Measurements from ENCODE around the gene UGT2B11.
"Not testable (repeated sequence)": the region's sequence is repeated elsewhere in the genome, so short reads cannot be mapped to it uniquely, and the experiment has no call there.

UGT2B11 gene

DNA sequence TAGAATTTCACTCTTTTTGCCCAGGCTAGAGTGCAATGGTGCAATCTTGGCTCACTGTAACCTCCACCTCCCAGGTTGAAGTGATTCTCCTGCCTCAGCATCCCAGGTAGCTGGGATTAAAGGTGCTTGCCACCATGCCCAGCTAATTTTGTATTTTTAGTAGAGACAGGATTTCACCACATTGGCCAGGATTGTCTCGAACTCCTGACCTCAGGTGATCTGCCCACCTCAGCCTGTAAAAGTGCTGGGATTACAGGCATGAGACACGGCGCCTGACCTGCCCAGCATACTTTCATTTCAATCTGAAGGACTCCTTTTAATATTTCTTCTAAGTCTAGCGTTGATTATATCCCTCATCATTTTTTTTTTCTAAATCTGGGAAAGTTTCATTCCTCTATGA, 45.4 kb downstream of the UGT2B11 start:
- DNase-seq: not testable (repeated sequence)

GRCh38 chr4:69167300-69167699, 47.2 kb downstream of the UGT2B11 start:
- DNase-seq: no peak

- not testable (repeated sequence) for DNase-seq
These were observed 48.2 kb downstream of the UGT2B11 start for GRCh38 chr4:69166376-69166775.

- DNase-seq: not testable (repeated sequence)
These were observed 48.8 kb downstream of the UGT2B11 start for GRCh38 chr4:69165707-69166106.

DNA sequence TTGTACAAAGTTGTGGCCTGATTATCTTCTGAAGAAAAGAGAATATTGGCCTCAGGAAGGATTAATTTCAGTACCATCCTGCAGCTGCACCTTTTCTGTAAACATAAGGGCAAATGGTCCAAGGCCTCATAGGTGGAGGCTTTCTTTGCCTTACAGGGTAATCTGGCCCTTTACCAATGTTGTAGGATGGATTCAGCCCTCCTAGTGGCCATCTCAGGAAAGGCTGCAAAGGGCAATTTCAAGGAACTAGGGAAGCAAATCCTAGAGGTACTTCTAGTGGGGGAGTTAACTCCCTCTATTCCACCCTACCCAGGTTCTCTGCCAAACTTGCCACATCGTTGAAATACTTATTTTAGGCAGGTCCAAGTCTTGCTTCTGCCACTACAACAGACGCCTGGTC, 57.6 kb downstream of the UGT2B11 start:
- DNase-seq: no peak

- DNase-seq: no peak
These were observed 60.5 kb downstream of the UGT2B11 start for GRCh38 chr4:69154021-69154420.

Measured in NCI-H1105 (cell line).